HEK293 (cell line): ENCODE data around the gene MMP24.

ENCODE experiments used
- CTCF ChIA-PET: fragments of 350-600 bp; formaldehyde crosslinking; extraction: SDS; loops from one replicate; lab custom pipeline; 2021; ENCODE audit warnings: antibody characterized with exemption; lab: Yijun Ruan, JAX
- POLR2A ChIA-PET: fragments of 300-600 bp; formaldehyde crosslinking; extraction: SDS; loops from one replicate; lab custom pipeline; 2020; ENCODE audit warnings: antibody characterized with exemption, inconsistent platforms; lab: Yijun Ruan, JAX
- H3K27ac ChIP-seq: fragments of 200-500 bp; sonication (Bioruptor generic); 2 replicates; pipeline ENCODE4 v1.5.1; 2014; ENCODE audit warnings: low read depth, low read length, control low read depth, inconsistent platforms; ENCODE audit errors: extremely low read depth
- H3K36me3 ChIP-seq, 2 experiments: fragments of 200-500 bp in 1 of 2; sonication (Bioruptor generic) in 1 of 2; 1 replicate in 1 of 2; 2 replicates in 1 of 2; pipeline ENCODE4 v1.5.1; 2014 to 2017; ENCODE audit warnings: inconsistent platforms in 2 of 2, low read length in 2 of 2; ENCODE audit not compliant: control insufficient read depth in 2 of 2, insufficient read depth in 1 of 2
- H3K4me1 ChIP-seq: fragments of 200-500 bp; sonication (Bioruptor generic); 2 replicates; pipeline ENCODE4 v1.5.1; 2014; ENCODE audit warnings: mild to moderate bottlenecking, low read length, inconsistent platforms; ENCODE audit not compliant: control insufficient read depth, insufficient read depth
- H3K4me3 ChIP-seq: 2 replicates; pipeline ENCODE4 v1.5.1; 2011; ENCODE audit warnings: low read depth, mild to moderate bottlenecking, control low read depth, low read length, moderate library complexity
- H3K9me3 ChIP-seq: fragments of 200-500 bp; sonication (Bioruptor generic); 2 replicates; pipeline ENCODE4 v1.5.1; 2014; ENCODE audit warnings: low read depth, low read length, inconsistent platforms; ENCODE audit not compliant: control insufficient read depth, insufficient read depth
- HOXC10 ChIP-seq: sonication (generic); formaldehyde crosslinking; IDR thresholded peaks from 2 replicates; pipeline ENCODE4 v1.8.1; 2023; ENCODE audit warnings: mild to moderate bottlenecking, missing genetic modification reagents
- HOXD13 ChIP-seq: sonication (generic); formaldehyde crosslinking; IDR thresholded peaks from 2 replicates; pipeline ENCODE4 v1.8.0; 2022; ENCODE audit warnings: missing genetic modification reagents, borderline replicate concordance
- IKZF3 ChIP-seq: fragments of 450-650 bp; IDR thresholded peaks from 2 replicates; pipeline ENCODE4 v1.5.0; 2018; ENCODE audit warnings: missing biosample characterization, mild to moderate bottlenecking, missing genetic modification characterization, moderate library complexity
- KLF8 ChIP-seq: fragments of 450-650 bp; formaldehyde crosslinking; IDR thresholded peaks from 2 replicates; pipeline ENCODE4 v1.5.1; 2016; ENCODE audit warnings: missing biosample characterization, missing genetic modification characterization
- SP2 ChIP-seq: fragments of 450-650 bp; formaldehyde crosslinking; IDR thresholded peaks from 2 replicates; pipeline ENCODE4 v1.5.1; 2016; ENCODE audit warnings: missing biosample characterization, missing genetic modification characterization
- ZBTB17 ChIP-seq: fragments of 450-650 bp; formaldehyde crosslinking; IDR thresholded peaks from 2 replicates; pipeline ENCODE4 v1.5.1; 2016; ENCODE audit warnings: missing biosample characterization, missing genetic modification characterization
- ZFP37 ChIP-seq: fragments of 450-650 bp; formaldehyde crosslinking; IDR thresholded peaks from 2 replicates; pipeline ENCODE4 v1.5.1; 2016; ENCODE audit warnings: missing biosample characterization, missing genetic modification characterization
- ZNF138 ChIP-seq: fragments of 450-650 bp; formaldehyde crosslinking; IDR thresholded peaks from 2 replicates; pipeline ENCODE4 v1.5.1; 2016; ENCODE audit warnings: missing biosample characterization, missing genetic modification characterization, borderline replicate concordance
- ZNF391 ChIP-seq: fragments of 450-650 bp; formaldehyde crosslinking; IDR thresholded peaks from 2 replicates; pipeline ENCODE4 v1.5.1; 2016; ENCODE audit warnings: low read depth, missing biosample characterization, missing genetic modification characterization, borderline replicate concordance
- ZNF549 ChIP-seq: fragments of 450-650 bp; IDR thresholded peaks from 2 replicates; pipeline ENCODE4 v1.5.1; 2018; ENCODE audit warnings: missing biosample characterization, missing genetic modification characterization, mild to moderate bottlenecking, inconsistent platforms, moderate library complexity
- ZNF560 ChIP-seq: fragments of 450-650 bp; formaldehyde crosslinking; IDR thresholded peaks from 2 replicates; pipeline ENCODE4 v1.5.1; 2017; ENCODE audit warnings: missing biosample characterization, missing genetic modification characterization, borderline replicate concordance
- ZNF629 ChIP-seq: fragments of 450-650 bp; formaldehyde crosslinking; IDR thresholded peaks from 2 replicates; pipeline ENCODE4 v1.5.1; 2017; ENCODE audit warnings: missing biosample characterization, missing genetic modification characterization
- ZNF701 ChIP-seq: fragments of 450-650 bp; formaldehyde crosslinking; IDR thresholded peaks from 2 replicates; pipeline ENCODE4 v1.5.1; 2016; ENCODE audit warnings: missing biosample characterization, missing genetic modification characterization
- ZNF792 ChIP-seq: fragments of 450-650 bp; formaldehyde crosslinking; IDR thresholded peaks from 2 replicates; pipeline ENCODE4 v1.5.1; 2016; ENCODE audit warnings: missing biosample characterization, missing genetic modification characterization
- TF ChIP-seq, protein P1 (sequence below): fragments of 450-650 bp; formaldehyde crosslinking; IDR thresholded peaks from 2 replicates; pipeline ENCODE4 v1.5.1; 2017; ENCODE audit warnings: missing biosample characterization, missing genetic modification characterization
- TF ChIP-seq, protein P2 (sequence below): fragments of 450-650 bp; formaldehyde crosslinking; IDR thresholded peaks from 2 replicates; pipeline ENCODE4 v1.5.1; 2016; ENCODE audit warnings: missing biosample characterization, missing genetic modification characterization
- TF ChIP-seq, protein P3 (sequence below): fragments of 450-650 bp; IDR thresholded peaks from 2 replicates; pipeline ENCODE4 v1.5.1; 2018; ENCODE audit warnings: missing biosample characterization, mild to moderate bottlenecking, missing genetic modification characterization
- TF ChIP-seq, protein P4 (sequence below): fragments of 450-650 bp; formaldehyde crosslinking; IDR thresholded peaks from 2 replicates; pipeline ENCODE4 v1.5.1; 2017; ENCODE audit warnings: missing biosample characterization, missing genetic modification characterization
- TF ChIP-seq, protein P5 (sequence below): fragments of 450-650 bp; formaldehyde crosslinking; optimal IDR thresholded peaks from 2 replicates; pipeline ENCODE3; 2016; ENCODE audit warnings: missing biosample characterization, mild to moderate bottlenecking, missing genetic modification characterization
- TF ChIP-seq, protein P6 (sequence below): fragments of 450-650 bp; formaldehyde crosslinking; IDR thresholded peaks from 2 replicates; pipeline ENCODE4 v1.5.1; 2016; ENCODE audit warnings: missing biosample characterization, missing genetic modification characterization
- TF ChIP-seq, protein P7 (sequence below): fragments of 450-650 bp; formaldehyde crosslinking; IDR thresholded peaks from 2 replicates; pipeline ENCODE4 v1.5.1; 2016; ENCODE audit warnings: missing biosample characterization, missing genetic modification characterization

MMP24 gene

DNA sequence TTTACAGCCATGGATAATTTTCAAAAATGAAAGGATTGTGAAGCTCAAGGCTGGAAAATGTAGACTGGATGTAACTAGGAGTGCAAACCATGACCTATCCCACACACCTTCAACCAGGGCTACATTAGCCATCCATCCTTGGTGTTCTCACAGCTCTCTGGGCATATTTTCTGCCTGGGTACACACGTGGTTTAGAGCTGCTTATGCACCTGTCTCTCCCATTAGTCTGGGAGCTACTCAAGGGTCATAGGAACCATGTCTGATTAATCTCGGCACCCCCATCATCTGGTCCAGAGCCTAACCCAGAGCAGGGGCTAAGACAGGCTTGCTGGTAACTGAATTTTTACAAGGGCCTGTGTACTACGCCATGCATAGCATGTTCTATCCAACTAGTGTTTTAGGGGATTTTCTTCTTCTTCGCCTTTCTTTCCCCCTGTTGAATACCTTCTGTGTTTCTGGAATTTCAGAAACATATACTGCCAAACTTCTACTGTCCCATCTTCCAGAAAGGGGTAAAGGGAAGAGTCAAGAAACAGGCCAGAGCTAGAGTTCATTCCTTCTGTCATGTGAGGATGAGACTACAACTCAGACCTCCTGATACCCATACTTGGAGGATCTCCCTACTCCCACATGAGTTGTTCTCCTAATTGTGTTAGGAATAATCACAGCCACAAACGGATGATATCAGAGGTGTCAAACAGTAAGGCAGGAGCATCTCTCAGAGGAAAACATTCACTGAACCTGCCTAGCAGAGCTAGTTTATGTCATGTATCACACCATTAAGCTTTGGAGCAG is 91.1 kb downstream of the MMP24 start (continued):
- TF ChIP-seq, protein P1, sequence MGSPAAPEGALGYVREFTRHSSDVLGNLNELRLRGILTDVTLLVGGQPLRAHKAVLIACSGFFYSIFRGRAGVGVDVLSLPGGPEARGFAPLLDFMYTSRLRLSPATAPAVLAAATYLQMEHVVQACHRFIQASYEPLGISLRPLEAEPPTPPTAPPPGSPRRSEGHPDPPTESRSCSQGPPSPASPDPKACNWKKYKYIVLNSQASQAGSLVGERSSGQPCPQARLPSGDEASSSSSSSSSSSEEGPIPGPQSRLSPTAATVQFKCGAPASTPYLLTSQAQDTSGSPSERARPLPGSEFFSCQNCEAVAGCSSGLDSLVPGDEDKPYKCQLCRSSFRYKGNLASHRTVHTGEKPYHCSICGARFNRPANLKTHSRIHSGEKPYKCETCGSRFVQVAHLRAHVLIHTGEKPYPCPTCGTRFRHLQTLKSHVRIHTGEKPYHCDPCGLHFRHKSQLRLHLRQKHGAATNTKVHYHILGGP = no peak
- TF ChIP-seq, protein P2, sequence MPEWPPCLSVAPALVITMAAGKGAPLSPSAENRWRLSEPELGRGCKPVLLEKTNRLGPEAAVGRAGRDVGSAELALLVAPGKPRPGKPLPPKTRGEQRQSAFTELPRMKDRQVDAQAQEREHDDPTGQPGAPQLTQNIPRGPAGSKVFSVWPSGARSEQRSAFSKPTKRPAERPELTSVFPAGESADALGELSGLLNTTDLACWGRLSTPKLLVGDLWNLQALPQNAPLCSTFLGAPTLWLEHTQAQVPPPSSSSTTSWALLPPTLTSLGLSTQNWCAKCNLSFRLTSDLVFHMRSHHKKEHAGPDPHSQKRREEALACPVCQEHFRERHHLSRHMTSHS (tag by site-specific recombination) = no peak
- TF ChIP-seq ZNF549 (tag by site-specific recombination) (no peak), ZNF391 (tag by site-specific recombination) (no peak), HOXD13 (CRISPR knock-in tag) (no peak), SP2 (tag by site-specific recombination) (no peak), ZNF560 (tag by site-specific recombination) (no peak)
- TF ChIP-seq, protein P3, sequence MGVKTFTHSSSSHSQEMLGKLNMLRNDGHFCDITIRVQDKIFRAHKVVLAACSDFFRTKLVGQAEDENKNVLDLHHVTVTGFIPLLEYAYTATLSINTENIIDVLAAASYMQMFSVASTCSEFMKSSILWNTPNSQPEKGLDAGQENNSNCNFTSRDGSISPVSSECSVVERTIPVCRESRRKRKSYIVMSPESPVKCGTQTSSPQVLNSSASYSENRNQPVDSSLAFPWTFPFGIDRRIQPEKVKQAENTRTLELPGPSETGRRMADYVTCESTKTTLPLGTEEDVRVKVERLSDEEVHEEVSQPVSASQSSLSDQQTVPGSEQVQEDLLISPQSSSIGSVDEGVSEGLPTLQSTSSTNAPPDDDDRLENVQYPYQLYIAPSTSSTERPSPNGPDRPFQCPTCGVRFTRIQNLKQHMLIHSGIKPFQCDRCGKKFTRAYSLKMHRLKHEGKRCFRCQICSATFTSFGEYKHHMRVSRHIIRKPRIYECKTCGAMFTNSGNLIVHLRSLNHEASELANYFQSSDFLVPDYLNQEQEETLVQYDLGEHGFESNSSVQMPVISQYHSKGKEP (tag by site-specific recombination) = no peak

DNA sequence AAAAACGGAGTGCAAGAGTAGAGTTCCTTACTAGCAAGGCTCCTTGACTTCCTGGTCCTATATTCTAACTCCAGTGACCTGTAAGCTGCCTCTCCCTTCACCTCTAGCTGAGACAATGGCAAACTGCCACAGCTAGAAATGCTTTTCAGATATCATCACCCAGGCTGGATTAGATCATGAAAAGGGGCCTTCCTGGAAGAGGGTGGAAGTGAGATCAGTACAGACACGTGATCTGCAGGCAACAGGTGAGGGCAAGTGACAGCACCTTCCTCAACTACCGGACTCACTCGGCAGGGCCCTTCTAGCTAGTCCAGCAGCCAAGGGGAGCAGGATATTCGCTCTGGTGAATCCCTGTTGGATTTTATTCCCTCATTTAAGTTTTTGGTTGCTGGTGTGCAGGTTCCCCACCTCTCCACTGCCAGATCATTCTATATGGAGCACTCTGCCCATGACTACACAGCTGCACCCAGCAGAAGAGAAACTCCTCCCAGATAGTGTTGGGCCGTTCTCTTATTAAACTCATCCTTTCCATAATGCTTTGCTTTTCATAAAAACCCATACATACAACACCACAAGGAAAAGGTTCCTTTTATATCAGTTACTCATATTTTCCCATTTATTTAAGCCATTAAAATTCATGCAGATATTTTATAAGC is 92.1 kb downstream of the MMP24 start:
- Histone ChIP-seq H3K9me3 (no peaks in the 10 kb centered on the region), H3K4me3 (peak overlapping the region; percentile 15), H3K27ac (peak overlapping the region; percentile 65), H3K36me3 (no peaks in the 10 kb centered on the region), H3K4me1 (peaks cover 34% of the 10 kb centered on the region)
- POLR2A ChIA-PET = interaction anchor here (0.5 to 1.9 kb wide), 6 partner anchors 13 to 492 kb away, joined by 3 to 10 read pairs (median 4); partner anchors contain the start of gene EIF6
- CTCF ChIA-PET = interaction anchor here (0.6 to 3.6 kb wide), 4 partner anchors 10 to 113 kb away, joined by 4 to 66 read pairs (median 8); no protein-coding TSS in a partner anchor
- TF ChIP-seq IKZF3 = peak; percentile 71
- TF ChIP-seq HOXC10 (CRISPR knock-in tag) = no peak
- TF ChIP-seq, protein P4, sequence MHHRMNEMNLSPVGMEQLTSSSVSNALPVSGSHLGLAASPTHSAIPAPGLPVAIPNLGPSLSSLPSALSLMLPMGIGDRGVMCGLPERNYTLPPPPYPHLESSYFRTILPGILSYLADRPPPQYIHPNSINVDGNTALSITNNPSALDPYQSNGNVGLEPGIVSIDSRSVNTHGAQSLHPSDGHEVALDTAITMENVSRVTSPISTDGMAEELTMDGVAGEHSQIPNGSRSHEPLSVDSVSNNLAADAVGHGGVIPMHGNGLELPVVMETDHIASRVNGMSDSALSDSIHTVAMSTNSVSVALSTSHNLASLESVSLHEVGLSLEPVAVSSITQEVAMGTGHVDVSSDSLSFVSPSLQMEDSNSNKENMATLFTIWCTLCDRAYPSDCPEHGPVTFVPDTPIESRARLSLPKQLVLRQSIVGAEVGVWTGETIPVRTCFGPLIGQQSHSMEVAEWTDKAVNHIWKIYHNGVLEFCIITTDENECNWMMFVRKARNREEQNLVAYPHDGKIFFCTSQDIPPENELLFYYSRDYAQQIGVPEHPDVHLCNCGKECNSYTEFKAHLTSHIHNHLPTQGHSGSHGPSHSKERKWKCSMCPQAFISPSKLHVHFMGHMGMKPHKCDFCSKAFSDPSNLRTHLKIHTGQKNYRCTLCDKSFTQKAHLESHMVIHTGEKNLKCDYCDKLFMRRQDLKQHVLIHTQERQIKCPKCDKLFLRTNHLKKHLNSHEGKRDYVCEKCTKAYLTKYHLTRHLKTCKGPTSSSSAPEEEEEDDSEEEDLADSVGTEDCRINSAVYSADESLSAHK (tag by site-specific recombination) = peak; percentile 19; the same call in 1 of the 2 replicates
- TF ChIP-seq ZNF549 (tag by site-specific recombination) = no peak
- TF ChIP-seq ZNF138 (tag by site-specific recombination) = no peak
- TF ChIP-seq ZNF792 (tag by site-specific recombination) = no peak
- peak; percentile 88 for TF ChIP-seq KLF8 (tag by site-specific recombination)
- TF ChIP-seq ZFP37 (tag by site-specific recombination) = peak; percentile 49
- TF ChIP-seq ZBTB17 (tag by site-specific recombination) = peak; percentile 79
- TF ChIP-seq, protein P1 = no peak
- TF ChIP-seq ZNF701 (tag by site-specific recombination) = no peak
- peak; percentile 80 for TF ChIP-seq ZNF629 (tag by site-specific recombination)
- TF ChIP-seq, protein P5, sequence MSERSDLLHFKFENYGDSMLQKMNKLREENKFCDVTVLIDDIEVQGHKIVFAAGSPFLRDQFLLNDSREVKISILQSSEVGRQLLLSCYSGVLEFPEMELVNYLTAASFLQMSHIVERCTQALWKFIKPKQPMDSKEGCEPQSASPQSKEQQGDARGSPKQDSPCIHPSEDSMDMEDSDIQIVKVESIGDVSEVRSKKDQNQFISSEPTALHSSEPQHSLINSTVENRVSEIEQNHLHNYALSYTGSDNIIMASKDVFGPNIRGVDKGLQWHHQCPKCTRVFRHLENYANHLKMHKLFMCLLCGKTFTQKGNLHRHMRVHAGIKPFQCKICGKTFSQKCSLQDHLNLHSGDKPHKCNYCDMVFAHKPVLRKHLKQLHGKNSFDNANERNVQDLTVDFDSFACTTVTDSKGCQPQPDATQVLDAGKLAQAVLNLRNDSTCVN (tag by site-specific recombination) = no peak
- TF ChIP-seq, protein P6, sequence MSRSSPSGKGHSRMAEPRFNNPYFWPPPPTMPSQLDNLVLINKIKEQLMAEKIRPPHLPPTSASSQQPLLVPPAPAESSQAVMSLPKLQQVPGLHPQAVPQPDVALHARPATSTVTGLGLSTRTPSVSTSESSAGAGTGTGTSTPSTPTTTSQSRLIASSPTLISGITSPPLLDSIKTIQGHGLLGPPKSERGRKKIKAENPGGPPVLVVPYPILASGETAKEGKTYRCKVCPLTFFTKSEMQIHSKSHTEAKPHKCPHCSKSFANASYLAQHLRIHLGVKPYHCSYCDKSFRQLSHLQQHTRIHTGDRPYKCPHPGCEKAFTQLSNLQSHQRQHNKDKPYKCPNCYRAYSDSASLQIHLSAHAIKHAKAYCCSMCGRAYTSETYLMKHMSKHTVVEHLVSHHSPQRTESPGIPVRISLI (tag by site-specific recombination) = no peak
- TF ChIP-seq, protein P7, sequence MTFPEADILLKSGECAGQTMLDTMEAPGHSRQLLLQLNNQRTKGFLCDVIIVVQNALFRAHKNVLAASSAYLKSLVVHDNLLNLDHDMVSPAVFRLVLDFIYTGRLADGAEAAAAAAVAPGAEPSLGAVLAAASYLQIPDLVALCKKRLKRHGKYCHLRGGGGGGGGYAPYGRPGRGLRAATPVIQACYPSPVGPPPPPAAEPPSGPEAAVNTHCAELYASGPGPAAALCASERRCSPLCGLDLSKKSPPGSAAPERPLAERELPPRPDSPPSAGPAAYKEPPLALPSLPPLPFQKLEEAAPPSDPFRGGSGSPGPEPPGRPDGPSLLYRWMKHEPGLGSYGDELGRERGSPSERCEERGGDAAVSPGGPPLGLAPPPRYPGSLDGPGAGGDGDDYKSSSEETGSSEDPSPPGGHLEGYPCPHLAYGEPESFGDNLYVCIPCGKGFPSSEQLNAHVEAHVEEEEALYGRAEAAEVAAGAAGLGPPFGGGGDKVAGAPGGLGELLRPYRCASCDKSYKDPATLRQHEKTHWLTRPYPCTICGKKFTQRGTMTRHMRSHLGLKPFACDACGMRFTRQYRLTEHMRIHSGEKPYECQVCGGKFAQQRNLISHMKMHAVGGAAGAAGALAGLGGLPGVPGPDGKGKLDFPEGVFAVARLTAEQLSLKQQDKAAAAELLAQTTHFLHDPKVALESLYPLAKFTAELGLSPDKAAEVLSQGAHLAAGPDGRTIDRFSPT (tag by site-specific recombination) = 0 out of 2 replicates have a peak, but pooled peaks have one; percentile 16
